Retina (tissue), 1 donor: Measurements from ENCODE around the gene PLXNA4.

Source experiments
- DNase-seq: peaks from one replicate; pipeline ENCODE4 v3.0.0-alpha.2; 2016

PLXNA4 gene

DNA sequence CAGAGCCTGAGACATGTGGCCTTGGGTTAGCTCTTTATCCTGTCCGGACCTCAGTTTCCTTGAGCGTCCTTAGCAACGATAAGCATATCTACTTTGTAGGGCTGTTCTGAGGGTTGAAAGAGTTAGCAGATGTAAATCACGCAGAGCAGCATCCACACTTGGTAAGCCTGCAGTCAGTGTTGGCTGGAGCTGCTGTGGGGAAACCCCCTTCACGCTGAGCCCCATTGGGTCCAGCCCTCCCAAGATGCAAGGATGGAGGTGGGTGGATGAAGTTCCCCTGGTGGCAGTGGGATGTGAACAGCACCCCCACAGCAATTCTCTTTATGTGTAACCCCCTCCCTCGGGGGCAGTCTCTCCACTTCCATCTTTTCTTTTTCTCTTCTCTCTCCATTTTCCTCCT, 109.9 kb downstream of the PLXNA4 start:
- DNase-seq = no peak

DNA sequence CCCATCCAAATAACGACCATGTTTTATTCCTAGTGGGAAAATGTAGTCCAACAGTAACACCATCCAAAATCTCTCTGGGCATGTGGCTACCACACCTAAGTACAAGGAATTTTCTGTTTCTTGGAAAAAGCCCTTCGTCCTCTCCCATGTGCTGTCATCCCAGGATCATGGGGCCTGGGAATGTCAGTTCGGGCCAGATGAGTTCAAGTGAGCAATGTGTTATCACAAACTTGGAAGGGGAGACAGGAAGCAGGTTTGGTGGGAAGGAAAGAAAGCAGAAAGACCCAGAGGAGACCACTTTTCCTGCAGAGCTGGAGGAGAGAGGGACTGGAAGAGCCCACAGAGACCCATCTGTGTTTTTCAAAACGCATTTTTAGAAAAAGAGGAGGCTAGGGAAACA, 110.8 kb downstream of the PLXNA4 start:
- no peak for DNase-seq

DNA sequence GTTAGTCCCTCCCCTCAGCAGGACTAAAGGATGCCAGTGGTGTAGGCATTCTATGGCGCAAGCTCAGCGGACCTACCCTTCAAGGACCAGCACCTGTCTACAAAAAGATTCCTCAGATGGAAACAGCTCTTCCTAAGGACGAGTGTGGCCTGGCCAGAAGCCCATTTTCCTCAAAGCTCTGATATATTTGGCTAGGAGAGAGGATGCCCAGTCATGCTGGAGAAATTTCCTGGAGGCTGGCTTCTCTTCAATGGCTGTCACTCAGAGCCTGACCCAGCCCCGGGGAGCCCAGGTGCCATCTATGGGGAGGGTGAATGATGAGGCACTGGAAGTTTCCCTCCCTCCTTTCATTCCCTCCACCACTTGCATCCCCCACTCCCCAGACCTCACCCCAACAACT, 111.5 kb downstream of the PLXNA4 start:
- no peak for DNase-seq

DNA sequence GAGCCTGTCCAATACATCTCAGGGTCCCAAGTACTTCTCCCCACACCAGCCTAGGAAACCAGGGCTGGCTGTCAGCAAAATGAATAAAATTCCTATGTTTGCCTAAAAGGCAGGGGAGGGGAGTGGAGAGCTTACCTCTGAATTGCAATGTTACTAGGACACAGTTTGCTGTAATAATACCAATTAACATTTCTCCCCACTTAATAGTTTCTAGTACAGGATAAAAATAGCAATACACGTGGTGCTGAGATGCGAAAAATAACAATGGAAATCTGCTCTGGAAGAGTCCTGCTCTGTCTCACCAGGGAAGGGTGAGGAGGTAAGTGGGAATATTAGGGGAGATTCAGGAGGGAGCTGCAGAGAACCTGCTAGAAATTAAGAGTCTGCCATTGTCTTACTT, 112.3 kb downstream of the PLXNA4 start:
- DNase-seq = no peak

DNA sequence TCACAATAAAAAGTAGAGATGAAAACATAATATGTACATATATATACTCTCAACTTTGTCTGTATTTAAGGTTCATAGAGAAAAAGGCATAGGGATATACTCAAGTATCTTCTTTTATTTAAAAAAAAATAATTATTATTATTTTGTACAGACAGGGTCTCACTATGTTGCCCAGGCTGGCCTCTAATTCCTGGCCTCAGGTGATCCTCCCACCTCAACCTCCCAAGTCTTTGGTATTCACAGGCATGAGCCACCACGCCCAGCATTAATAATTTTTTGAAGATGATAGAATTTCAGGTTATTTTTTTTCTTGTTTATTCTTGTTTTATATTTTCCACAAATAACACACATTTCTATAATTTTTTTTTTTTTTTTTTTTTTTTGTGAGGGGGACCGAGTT, 113.8 kb downstream of the PLXNA4 start:
- DNase-seq = no peak

DNA sequence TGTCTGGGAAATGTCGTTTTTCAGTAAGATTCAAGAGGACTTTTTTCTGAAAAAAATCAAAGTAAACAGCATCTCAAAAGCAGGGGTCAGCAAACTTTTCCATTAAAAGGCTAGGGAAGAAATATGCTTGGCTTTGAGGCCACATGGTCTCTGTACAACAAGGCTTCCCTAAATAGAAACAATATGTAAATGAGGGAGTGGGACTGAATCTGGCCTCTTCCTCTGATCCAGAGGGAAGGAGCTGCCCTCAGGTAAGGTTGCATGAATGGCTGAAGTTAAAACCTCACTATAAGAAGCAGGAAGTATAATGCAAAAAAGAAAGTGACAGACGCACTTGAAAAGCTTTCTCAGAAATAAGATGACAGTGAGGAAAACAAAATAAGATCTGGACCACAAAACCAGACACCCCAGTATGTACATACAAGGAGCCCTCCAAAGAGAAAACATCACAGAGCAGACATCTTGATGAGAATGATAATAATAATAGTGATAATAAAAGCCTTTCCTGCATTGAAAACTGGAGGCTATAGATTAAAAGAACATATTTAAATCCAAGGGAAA, 115.2 kb downstream of the PLXNA4 start:
- DNase-seq = no peak

DNA sequence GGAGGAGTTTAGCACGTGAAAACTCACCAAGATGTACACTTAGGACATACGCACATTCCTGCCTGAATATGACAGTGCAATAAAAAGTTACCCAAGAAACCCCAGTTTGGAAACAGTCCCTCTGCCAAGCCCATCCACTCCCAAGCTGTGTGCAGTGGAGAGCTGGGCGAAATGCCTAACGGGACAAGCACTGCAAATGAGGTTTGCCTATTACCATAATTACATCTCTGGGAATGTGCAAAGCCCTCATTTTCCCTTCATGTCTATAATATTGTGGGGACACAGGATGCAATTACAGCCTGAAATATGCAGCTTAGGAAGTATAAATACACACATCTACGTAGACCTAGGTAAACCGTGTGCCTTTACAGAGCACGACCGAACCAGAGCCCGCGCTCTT, 117.5 kb downstream of the PLXNA4 start:
- no peak for DNase-seq

DNA sequence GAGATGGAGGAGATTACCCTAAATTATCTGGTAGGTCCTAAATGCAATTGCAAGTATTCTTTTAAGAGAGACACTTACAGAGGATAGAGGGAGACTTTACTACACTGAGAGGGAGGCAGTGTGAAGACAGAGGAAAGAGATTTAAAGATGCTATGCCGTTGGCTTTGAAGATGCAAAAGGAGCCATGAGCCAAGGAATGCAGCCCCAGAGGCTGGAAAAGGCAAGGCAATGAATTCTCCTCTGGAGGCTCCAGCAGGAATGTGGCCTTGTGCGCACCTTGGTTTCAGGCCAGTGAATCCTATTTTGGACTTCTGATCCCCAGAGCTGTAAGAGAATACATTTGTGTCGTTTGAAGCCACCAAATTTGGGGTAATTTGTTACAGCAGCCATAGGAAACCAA, 118.6 kb downstream of the PLXNA4 start:
- no peak for DNase-seq

DNA sequence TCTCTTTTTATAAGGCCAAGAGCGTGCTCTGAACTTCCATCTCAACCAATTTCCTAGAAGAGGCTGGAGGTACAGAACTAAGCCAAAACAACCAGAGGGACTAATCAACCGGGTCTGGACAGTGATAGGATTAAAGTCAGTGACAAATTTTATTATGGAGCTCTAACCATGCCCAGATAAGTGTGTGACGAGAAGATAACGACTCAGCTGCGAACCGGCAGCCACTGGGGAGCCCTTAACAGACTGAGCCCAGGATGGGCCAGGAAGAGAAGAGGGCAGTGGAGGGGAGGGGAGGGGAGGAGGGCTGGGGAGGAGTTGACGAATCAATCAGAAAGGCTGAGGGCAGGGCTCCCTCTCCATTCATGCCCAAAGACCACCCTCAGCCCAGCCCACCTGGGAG, 119.9 kb downstream of the PLXNA4 start:
- no peak for DNase-seq

DNA sequence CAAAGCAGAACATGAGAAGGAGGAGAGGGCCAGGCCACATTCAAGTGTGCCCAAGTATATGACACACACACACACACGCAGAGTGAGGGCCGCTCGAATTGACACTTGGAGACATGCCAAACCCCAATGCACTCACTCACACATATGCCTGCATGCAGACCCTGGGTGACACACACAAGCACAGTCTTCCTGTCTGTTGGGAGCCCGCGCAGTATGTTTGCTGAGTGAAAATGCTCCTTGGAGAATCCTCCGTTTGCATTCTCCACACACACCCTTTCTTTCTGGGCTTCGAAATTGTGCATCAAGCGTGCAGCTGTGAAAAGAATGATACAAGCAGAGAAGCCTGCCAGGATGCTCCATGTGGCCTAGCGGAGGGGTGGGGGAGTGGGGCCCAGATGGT, 120.9 kb downstream of the PLXNA4 start:
- DNase-seq = peak; percentile 54

DNA sequence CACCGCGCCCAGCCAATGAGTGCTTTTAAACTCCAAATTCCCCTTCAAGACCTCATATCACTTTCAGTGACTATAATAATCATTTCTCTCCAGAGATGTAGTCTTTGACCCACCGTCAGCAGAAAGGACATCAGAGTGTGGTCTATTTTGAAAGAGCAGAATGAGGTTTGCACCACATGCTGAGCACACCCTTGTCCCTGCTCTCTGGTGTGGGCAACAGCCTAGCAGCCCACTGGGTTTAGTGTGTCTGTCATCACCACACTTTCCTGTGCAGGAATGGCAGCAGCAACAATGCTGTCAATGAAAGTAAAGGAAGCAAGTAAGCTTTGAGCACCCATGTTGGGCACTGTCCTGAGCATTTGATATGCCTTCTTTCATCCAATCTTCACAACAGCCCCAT, 122.4 kb downstream of the PLXNA4 start:
- no peak for DNase-seq

DNA sequence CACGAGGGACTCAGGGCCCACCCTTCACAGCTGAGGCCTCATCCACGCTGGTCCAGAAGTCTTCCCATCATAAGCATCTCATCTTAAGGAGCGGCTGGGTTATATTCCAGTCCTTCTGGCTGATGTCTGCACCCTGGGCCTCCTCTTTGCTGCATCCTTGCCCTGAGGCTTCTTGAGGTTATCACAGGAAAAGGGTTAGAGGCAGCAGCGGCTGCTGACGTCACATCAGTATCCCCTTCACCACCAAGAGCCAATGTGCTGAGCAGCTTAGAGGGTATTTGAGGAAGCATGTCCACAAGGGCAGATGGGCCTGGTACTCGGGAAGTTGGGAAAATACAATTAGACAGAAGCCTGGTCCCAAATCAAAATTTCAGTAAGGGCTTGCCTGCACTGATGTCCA, 125.1 kb downstream of the PLXNA4 start:
- no peak for DNase-seq

DNA sequence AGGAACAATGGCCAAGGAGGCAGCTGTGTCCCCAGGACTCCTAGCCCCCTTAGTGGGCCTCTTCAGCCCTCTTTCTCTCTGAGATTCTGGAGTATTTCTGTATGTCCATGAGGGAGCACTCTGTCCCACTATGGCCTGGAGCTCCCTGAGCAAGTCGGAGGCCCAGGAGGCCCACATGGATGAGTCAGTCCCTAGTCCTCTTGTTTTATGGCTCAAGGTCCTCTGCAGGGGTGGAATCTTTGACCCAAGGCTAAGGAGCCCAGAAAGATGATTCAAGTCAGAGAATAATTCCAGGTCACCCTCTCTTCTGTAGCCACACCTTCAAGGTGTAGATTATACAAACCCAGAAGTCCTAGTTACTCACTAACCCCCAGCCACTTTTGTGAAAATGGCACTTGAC, 125.6 kb downstream of the PLXNA4 start:
- DNase-seq = no peak

DNA sequence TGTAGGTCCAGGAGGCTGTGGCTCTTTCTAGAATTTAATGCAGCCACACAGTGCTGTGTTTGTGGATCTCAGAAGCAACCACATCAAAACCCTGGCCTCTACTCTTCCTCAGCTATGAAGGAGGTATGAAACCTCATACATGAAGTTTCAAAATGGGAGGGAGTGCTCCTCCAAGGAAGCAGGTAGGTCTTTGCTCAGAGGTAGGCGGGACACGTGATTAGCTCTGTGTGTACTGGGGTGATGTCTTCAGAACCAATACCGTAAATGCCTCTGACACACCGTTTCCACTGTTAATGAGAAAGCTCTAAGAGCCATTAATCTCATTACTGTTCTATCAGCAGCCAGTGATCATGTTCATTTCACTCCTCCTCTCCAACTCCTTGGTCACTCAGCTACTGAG, 126.1 kb downstream of the PLXNA4 start:
- no peak for DNase-seq

DNA sequence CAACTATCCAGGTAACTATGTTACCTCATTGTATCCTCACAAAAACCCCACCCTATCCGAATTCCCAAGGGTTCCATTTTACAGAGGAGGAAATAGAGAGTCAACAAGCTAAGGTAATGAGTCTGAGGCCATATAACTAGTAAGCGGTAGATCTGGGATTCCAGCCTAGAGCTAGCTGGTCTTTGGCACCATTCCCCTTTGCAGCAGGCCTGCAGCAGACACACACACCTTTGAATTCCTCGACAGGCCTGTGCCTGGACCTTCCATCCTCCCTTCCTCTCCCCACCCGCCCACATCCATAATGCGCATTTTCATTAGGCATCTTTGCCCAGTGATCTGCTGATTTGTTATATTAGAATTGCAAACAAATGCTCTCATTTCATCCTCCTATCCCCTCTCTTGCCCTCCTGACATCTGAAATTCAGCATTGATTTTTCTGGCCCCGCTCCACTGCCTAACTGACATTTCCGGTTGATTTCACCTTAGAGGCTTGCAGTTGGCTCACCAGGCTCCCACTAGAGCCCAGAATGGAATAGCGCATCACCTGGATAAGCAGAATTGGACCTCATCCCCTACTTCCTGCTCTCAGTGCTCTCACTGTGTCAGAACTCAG, 129.5 kb downstream of the PLXNA4 start:
- no peak for DNase-seq

DNA sequence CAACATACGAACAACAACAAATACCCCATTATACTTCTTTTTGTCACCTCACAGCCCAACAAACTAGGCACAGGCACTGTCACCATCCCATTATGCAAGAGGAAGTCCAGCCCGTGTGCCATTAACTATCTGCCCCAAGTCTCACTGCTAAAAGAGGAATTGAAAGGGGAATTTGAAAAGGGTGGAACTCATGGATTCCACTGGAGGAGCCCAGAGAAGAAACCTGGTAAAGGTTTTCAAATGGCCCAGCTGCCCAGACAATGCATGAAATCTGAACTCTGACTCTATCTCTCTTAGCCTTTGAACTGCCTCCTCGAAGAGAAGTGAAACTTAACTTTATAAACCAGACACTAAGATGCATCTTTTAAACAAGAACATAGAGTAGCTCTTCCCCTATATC, 130.0 kb downstream of the PLXNA4 start:
- no peak for DNase-seq

DNA sequence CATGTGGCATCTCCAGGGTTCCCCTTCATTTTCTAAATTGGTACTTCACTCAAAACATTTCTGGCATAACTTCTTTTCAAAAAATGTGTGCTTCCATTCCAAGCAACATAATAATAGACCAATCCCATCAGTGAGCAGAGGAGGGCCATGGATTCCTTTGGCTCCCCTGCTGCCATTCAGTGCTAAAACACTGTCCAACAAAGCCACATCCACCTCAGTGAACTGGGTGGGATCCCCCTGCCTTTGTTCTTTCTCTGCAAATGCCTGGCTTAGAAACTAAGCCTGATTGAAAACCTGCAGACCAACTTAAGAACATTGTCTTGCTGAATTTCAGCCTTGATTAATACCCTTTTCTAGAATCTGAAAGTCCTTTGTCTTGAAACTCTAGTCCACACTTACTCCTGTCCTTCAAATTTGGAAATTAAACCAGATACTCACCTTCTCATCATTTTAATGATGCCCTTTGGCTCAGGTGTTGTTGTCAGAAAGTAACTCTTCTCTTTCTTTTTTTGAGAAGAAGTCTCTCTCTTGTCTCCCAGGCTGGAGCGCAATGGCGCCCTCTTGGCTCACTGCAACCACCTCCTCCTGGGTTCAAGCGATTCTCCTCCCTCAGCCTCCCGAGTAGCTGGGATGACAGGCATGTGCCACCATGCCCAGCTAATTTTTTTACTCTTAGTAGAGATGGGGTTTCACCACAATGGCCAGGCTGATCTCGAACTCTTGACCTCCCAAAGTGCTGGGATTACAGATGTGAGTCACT, 132.3 kb downstream of the PLXNA4 start:
- DNase-seq = no peak

DNA sequence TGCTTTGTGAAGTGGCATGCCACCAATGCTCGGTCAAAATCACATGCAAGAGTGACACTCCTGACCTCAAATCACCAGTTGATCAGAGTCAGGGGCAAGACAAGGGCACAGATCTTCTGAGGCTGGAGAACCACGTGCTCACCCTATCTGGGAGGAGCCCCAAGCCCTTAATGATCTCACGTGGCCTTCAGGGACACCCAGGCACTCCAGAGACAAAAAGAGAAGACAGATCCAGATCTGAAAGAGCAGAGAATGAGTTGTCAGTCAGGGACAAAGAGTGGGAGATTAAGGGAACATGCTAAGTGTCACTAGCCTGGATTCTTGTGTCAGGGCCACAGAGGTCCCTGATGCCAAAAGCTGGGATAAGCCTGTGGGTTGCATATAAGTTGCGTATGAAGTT, 134.3 kb downstream of the PLXNA4 start:
- no peak for DNase-seq

DNA sequence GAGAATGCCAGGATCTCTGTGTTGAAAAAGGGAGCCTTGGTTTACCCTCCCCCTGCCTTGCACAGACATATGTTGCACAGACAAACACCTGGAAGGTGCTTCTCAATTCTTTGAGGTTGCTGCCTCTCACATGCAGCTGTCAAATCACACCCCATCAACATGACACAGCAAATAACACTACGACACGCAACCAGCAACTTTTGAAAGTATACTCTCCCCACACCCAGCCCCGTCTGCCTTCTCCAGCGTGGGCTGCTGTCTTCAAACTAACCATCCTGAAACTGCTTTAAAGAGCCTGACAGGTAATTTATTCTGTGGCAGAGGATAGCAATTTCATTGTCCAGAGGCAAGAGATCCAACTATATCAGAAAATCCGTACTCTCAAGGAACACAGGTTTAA, 136.1 kb downstream of the PLXNA4 start:
- no peak for DNase-seq

DNA sequence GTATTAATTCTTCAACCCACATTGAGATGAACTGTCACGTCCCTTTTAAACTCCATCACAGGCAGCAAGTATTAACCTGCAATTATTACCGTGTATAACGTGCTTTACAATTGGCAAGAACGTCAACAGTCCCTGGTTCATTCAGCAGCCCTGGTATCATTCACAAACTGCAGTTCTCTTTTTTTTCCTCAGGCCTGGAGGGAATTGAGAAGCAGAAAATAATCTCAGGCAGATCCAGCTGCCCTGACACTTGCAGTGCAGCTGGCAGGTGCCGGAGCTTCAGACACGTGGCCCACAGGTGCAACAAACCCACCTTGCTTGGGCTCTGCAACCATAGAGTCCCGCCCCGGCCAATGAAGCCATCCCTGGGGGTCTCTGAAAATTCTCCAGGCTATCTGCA, 137.3 kb downstream of the PLXNA4 start:
- no peak for DNase-seq

DNA sequence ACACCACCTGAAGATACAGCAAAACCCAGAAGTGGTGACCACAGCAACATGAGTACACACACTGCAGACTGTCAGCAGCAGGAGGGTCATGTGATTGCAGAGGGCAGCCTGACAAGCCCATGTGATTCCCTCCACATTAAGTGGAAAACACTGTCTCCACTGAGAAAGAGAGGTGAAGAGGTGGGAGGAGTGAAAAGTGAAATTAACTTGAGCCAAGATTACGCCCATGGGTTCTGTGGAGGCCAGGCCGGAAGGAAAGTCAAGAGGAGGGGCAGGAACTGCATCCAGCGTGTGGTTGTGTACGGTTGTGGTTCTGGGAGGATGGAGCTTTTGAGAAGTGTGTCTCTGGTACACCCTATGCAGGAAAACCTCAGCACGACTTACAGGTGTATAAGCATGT, 138.5 kb downstream of the PLXNA4 start:
- no peak for DNase-seq

DNA sequence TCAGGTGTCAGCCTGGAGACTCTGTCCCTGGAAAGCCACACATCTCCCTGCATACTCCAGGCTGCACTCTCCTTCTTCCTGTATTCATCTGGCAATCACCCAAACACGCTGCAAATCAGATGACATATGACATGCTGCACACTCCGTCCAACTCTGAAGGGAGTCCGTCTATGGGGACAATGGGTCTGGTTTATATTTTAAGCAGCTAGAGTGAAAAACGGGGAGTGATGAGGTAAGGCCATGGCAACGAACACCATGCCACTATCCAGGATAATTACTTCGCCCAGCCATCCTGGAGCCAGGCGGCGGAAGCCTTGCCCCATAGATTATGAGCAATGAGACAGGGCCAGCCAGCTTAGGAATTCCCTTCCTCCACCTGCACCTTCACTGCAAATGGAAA, 140.1 kb downstream of the PLXNA4 start:
- DNase-seq = no peak

DNA sequence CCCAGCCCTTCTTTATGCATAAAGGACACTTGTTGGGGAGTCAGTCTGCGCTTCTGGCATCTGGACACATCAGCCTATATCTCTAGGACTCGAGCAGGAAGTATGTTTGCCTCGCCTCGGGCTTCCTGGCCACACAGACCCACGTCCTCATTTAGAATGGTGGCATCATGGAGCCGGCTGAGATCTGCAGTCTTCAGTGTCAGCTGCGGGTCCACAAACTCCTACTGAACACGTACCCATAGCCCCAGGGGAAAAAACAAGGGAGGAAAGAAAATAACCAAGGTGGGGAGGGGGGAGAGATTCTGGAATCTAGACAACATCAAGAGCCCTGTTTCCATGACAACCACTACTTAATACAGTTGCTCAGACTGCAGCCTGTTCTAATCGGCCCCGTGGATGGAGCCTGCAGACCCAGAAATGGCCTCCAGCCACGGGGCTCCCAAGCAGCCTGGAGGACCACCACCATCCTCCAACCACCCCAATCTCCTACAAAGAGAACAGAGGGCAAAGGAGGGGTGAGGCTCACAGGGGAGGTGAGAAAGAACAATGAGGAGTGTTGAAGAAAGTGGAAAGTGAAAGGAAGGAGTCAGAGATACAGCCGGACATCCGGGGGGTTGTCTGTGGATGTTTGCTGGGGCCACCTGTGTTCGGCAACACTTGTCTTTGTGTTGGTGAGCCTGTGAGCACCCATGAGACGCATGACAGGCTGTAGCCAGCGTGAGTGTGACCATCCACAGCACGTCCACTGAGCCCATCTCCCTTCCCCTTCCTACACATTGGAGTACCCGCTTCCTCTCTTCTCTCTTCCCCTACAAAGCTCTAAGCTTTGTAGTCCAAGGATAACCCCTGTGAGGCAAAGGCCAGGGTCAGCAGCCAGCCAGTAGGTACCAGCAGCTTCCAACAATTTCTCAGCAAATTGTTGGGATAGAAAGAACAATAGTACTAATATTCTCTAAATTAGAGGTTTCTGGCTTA, 141.0 kb downstream of the PLXNA4 start:
- DNase-seq = peak; percentile 59

DNA sequence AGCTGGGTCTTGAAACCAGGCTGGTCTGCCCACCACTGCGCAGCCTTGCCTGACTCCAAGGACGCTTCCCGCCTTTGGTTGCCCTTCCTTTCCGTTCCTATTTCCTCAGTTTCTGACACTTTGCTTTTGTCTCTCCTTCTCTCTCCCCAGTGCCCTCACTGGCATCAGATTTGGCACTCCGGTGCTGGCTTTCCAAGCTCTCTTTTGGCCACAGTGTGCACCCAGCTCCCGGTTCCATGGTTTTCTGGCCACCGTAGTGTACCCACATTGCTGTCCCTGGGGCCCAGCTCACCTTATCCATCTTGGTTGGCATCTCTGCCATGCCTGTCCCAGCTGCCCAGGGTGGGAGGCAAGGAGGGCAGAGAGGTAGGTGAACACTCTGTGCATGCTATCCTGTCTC, 142.2 kb downstream of the PLXNA4 start:
- no peak for DNase-seq
